ENCODE measurements around the gene SCAF1. TPM values are rescaled to one million over a fixed set of nuclear protein-coding genes. Genes with fewer than 3 reads are reported as not detected.
A peak's percentile ranks its signal among the peaks of the same experiment; 100 is the strongest.

The SCAF1 gene
- total RNA-seq, 1 donor from 2014 or later, result 90.7 TPM

DNA sequence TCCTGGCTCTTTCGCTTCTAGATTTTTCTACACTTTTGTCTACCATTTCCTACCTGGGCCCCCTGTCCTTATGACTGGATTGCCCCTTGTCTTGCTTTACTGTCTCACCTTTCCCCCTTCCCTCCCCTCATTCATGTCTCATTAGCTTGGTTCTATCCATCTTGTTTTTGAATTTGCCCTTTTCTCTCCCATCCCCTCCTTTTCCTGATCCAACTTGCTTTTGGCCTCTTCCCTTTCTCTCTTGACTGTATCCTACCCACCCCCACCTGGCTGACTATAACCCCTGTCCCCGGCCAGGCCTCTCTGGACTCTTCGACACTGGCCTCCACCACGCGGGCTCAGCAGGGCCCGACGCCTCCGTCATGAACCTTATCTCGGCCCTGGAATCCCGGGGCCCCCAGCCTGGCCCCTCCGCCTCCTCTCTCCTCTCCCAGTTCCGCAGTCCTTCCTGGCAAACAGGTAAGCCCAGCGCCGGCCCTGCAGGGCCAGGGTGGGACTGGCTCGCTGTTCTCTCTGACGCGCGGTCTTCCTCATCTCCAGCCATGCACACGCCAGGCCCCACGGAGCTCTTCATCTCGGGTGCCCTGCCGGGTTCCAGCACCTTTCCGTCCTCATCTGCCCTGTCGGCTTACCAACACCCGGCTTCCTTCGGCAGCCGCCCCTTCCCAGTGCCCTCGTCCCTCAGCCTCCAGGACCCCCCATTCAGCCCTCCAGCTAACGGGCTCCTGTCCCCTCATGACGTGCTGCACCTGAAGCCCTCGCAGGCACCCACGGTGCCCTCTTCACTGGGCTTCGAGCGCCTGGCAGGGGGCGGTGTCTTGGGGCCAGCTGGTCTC, 47.6 kb upstream of the SCAF1 start:
- DNase-seq (ENCODE audit: low spot score, unreplicated experiment), result no peak
- Mint-ChIP-seq H3K9me3 (ENCODE audit: low read depth) (no peaks in the 10 kb centered on the region), H3K4me1 (ENCODE audit: low read depth) (peaks cover 17% of the 10 kb centered on the region), H3K36me3 (ENCODE audit: insufficient read depth) (peaks cover 13% of the 10 kb centered on the region), H3K27me3 (no peaks in the 10 kb centered on the region), H3K27ac (peak overlapping the region; percentile 95), H3K4me3 (ENCODE audit: low read depth) (peak overlapping the region; percentile 89)
- TF ChIP-seq, protein P1, sequence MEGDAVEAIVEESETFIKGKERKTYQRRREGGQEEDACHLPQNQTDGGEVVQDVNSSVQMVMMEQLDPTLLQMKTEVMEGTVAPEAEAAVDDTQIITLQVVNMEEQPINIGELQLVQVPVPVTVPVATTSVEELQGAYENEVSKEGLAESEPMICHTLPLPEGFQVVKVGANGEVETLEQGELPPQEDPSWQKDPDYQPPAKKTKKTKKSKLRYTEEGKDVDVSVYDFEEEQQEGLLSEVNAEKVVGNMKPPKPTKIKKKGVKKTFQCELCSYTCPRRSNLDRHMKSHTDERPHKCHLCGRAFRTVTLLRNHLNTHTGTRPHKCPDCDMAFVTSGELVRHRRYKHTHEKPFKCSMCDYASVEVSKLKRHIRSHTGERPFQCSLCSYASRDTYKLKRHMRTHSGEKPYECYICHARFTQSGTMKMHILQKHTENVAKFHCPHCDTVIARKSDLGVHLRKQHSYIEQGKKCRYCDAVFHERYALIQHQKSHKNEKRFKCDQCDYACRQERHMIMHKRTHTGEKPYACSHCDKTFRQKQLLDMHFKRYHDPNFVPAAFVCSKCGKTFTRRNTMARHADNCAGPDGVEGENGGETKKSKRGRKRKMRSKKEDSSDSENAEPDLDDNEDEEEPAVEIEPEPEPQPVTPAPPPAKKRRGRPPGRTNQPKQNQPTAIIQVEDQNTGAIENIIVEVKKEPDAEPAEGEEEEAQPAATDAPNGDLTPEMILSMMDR (IDR thresholded peaks at IDR 0.05; ENCODE audit: unreplicated experiment), result no peak

DNA sequence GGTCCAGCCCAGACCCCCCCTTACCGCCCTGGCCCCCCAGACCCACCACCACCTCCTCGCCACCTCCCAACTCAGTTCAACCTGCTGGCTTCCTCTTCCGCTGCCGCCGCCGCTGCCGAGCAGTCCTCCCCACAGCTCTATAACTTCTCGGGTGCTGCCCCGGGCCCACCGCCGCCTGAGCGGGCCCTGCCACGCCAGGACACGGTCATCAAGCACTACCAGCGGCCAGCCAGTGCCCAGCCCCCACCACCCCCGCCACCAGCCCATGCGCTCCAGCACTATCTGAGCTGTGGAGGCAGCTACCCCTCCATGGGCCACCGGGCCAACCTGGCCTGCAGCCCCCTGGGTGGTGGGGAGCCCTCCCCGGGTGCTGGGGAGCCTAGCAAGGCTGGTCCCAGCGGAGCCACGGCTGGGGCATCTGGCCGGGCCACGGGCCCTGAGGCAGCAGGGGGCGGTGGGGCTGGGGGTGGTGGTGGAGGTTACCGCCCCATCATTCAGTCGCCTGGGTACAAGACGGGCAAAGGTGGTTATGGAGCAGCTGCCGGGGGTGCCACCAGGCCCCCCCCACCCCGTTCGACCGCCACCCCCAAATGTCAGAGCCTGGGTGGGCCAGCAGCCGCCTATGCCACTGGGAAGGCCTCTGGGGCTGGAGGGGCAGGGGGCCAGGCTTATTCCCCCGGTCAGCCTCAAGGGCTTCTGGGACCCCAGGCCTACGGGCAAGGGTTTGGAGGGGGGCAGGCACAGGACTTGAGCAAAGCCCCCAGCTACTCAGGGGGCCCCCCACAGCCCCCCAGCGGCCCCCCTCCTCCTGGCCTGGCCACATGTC, 46.8 kb upstream of the SCAF1 start:
- no peak overlapping the region for H3K27ac Mint-ChIP-seq
- TF ChIP-seq, protein P1 (IDR thresholded peaks at IDR 0.05; ENCODE audit: unreplicated experiment), result no peak
- peaks cover 15% of the 10 kb centered on the region for H3K4me1 Mint-ChIP-seq (ENCODE audit: low read depth)
- no peak for DNase-seq (ENCODE audit: low spot score, unreplicated experiment)
- no peaks in the 10 kb centered on the region for H3K9me3 Mint-ChIP-seq (ENCODE audit: low read depth)
- no peaks in the 10 kb centered on the region for H3K27me3 Mint-ChIP-seq
- peaks cover 14% of the 10 kb centered on the region for H3K36me3 Mint-ChIP-seq (ENCODE audit: insufficient read depth)
- H3K4me3 Mint-ChIP-seq (ENCODE audit: low read depth), result no peak overlapping the region

DNA sequence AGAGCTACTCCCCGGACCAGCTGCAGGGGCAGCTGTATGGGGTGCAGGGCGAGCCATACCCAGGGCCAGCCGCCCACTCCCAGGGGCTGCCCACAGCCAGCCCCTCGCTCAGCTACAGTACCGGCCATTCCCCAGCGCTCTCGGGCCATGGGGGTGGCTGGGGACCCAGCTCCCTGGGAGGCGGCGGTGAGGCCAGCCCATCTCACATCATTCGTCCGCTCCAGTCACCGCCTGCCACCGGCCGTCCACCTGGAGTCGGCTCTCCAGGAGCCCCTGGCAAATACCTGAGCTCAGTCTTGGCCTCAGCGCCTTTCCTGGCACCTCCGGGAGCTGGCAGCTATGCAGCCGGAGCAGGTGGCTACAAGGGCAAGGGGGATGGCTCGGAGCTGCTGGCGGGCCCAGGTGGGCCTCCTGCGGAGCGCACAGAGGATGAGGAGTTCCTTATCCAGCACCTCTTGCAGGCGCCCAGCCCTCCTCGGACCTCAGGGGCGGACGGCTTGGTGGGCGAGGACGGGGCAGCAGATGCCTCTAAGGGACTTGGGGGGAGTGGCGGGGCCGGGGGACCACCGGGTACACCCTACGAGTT, 46.1 kb upstream of the SCAF1 start:
- H3K27ac Mint-ChIP-seq, result no peak overlapping the region
- no peak overlapping the region for H3K4me3 Mint-ChIP-seq (ENCODE audit: low read depth)
- no peaks in the 10 kb centered on the region for H3K9me3 Mint-ChIP-seq (ENCODE audit: low read depth)
- H3K27me3 Mint-ChIP-seq, result no peaks in the 10 kb centered on the region
- DNase-seq (ENCODE audit: low spot score, unreplicated experiment), result no peak
- TF ChIP-seq, protein P1 (IDR thresholded peaks at IDR 0.05; ENCODE audit: unreplicated experiment), result no peak
- H3K36me3 Mint-ChIP-seq (ENCODE audit: insufficient read depth), result peaks cover 15% of the 10 kb centered on the region
- peaks cover 15% of the 10 kb centered on the region for H3K4me1 Mint-ChIP-seq (ENCODE audit: low read depth)

DNA sequence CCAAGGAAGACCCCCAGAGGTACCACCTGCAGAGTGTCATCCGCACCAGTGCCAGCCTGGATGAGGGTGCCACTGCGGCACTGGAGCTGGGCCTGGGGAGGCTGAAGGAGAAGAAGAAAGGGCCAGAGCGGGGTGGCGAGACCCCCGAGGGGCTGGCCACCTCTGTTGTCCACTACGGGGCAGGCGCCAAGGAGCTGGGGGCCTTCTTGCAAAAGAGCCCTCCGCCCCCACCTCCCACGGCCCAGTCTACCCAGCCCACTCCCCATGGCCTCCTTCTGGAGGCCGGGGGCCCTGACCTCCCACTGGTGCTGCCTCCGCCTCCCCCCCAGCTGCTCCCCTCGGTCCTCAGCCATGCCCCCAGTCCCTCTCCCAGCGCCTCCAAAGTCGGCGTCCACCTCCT, 45.6 kb upstream of the SCAF1 start:
- Mint-ChIP-seq H3K36me3 (ENCODE audit: insufficient read depth) (peaks cover 17% of the 10 kb centered on the region), H3K4me1 (ENCODE audit: low read depth) (peaks cover 15% of the 10 kb centered on the region), H3K27ac (no peak overlapping the region), H3K27me3 (no peaks in the 10 kb centered on the region), H3K4me3 (ENCODE audit: low read depth) (no peak overlapping the region), H3K9me3 (ENCODE audit: low read depth) (no peaks in the 10 kb centered on the region)
- TF ChIP-seq, protein P1 (IDR thresholded peaks at IDR 0.05; ENCODE audit: unreplicated experiment), result no peak
- DNase-seq (ENCODE audit: low spot score, unreplicated experiment), result no peak
